OCI-LY7 (cell line): Measurements from ENCODE around the gene APRT.

ENCODE experiments used
- CTCF ChIP-seq: fragments of 200-600 bp; sonication (generic); conservative IDR thresholded peaks from 2 replicates; pipeline ENCODE4 v1.5.1; 2014; ENCODE audit warnings: mild to moderate bottlenecking, antibody characterized with exemption, low read length, moderate library complexity, mixed read lengths
- EZH2phosphoT487 ChIP-seq: fragments of 200-600 bp; sonication (generic); IDR thresholded peaks from 2 replicates; pipeline ENCODE4 v1.6.1; 2018; ENCODE audit warnings: low read depth, borderline replicate concordance, mild to moderate bottlenecking, mixed run types, antibody characterized with exemption, low read length, moderate library complexity, mixed read lengths

GRCh38 chr16:88846088-88846487, 34.4 kb upstream of the APRT start:
- TF ChIP-seq EZH2phosphoT487 = no peak
- no peak for TF ChIP-seq CTCF
